ENCODE data around the gene IZUMO2. TPM values are rescaled to one million over a fixed set of nuclear protein-coding genes. Genes with fewer than 3 reads are reported as not detected.

IZUMO2 gene
- not detected for total RNA-seq
- polyA plus RNA-seq (ENCODE audit: insufficient read length in 6 of 6) = 1 to 10 TPM in 5 of 6 donors, under 1 TPM in 1; 0.82 to 1.8 (median 1.1) TPM
- long read RNA-seq, donor 1 = 0 reads
- long read RNA-seq, donor 2 = 0 reads
- long read RNA-seq, donor 3 = 0 reads
- long read RNA-seq, donor 4, partial matches to known transcripts = 0 of 2 reads
- long read RNA-seq, donor 4, other reads (novel, unspliced or antisense) = 2 of 2 reads
- long read RNA-seq, donor 5 = 0 reads
- long read RNA-seq, donor 6 = 0 reads
- long read RNA-seq, donor 7 = 0 reads
- long read RNA-seq, donor 8 = 0 reads
- long read RNA-seq, donor 9 = 0 reads
- long read RNA-seq, donor 10 = 0 reads
- long read RNA-seq, donor 11 = 0 reads
- long read RNA-seq, donor 12, partial matches to known transcripts = 32 of 32 reads
- long read RNA-seq, donor 12, other reads (novel, unspliced or antisense) = 0 of 32 reads

- no peaks in the 10 kb centered on the region for H3K4me1 ChIP-seq
- H3K27ac ChIP-seq = no peak within 1 kb of the TSS
- intact Hi-C loops (cut with DNase I) = no loop called here
- no peaks in the 10 kb centered on the region for H3K36me3 ChIP-seq
- TF ChIP-seq, protein P1, sequence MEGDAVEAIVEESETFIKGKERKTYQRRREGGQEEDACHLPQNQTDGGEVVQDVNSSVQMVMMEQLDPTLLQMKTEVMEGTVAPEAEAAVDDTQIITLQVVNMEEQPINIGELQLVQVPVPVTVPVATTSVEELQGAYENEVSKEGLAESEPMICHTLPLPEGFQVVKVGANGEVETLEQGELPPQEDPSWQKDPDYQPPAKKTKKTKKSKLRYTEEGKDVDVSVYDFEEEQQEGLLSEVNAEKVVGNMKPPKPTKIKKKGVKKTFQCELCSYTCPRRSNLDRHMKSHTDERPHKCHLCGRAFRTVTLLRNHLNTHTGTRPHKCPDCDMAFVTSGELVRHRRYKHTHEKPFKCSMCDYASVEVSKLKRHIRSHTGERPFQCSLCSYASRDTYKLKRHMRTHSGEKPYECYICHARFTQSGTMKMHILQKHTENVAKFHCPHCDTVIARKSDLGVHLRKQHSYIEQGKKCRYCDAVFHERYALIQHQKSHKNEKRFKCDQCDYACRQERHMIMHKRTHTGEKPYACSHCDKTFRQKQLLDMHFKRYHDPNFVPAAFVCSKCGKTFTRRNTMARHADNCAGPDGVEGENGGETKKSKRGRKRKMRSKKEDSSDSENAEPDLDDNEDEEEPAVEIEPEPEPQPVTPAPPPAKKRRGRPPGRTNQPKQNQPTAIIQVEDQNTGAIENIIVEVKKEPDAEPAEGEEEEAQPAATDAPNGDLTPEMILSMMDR (IDR thresholded peaks at IDR 0.05) = no peak
- H3K4me3 ChIP-seq = no peak within 1 kb of the TSS
- ATAC-seq = no peak
- peaks cover 0 to 9% of the 10 kb centered on the region in 2 donors for H3K9me3 ChIP-seq
- peaks cover 0 to 22% of the 10 kb centered on the region in 2 donors for H3K27me3 ChIP-seq
- peak in 1 of 4 donors; percentile 46 for DNase-seq
Measured at GRCh38 chr19:50162988-50163387, at the start of gene IZUMO2. TSS of gene IZUMO2 (minus strand) at chr19:50163281. CDS start at chr19:50163194, 87 bp downstream.

- peaks cover 0 to 3% of the 10 kb centered on the region in 2 donors for H3K9me3 ChIP-seq
- H3K4me3 ChIP-seq = no peak overlapping the region
- ATAC-seq (no peak), DNase-seq (no peak)
- H3K4me1 ChIP-seq = no peaks in the 10 kb centered on the region
- peaks cover 0 to 20% of the 10 kb centered on the region in 2 donors for H3K27me3 ChIP-seq
- no peak overlapping the region for H3K27ac ChIP-seq
- TF ChIP-seq, protein P1 (IDR thresholded peaks at IDR 0.05) = no peak
- intact Hi-C loops (cut with DNase I) = no loop called here
- peaks cover 0 to 12% of the 10 kb centered on the region in 2 donors for H3K36me3 ChIP-seq
Measured at GRCh38 chr19:50210425-50210824, 47.3 kb upstream of the IZUMO2 start.

DNA sequence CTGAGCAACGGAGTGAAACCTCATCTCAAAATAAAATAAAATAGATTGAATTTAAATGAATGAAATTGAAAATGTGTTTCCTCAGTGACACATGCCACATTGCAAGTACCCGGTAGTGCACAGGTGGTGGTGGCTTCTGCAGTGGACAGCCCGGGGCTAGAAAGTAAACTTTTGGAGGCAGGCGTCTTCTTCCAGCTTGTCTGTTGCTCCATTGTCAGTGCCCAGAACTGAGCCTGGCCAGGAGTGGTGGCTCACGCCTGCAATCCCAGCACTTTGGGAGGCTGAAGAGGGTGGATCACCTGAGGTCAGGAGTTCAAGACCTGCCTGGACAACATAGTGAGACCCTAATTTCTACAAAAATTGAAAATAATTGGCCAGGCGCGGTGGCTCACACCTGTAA, 46.0 kb upstream of the IZUMO2 start:
- Histone ChIP-seq H3K4me3 (no peak overlapping the region), H3K36me3 (peaks cover 0 to 12% of the 10 kb centered on the region in 2 donors), H3K27me3 (peaks cover 4 to 24% of the 10 kb centered on the region in 2 donors), H3K27ac (no peak overlapping the region), H3K9me3 (peaks cover 0 to 3% of the 10 kb centered on the region in 2 donors), H3K4me1 (no peaks in the 10 kb centered on the region)
- no peak for ATAC-seq
- no peak for DNase-seq
- TF ChIP-seq, protein P1 (IDR thresholded peaks at IDR 0.05) = no peak
- intact Hi-C loops (cut with DNase I) = no loop called here

- DNase-seq (no peak), ATAC-seq (no peak)
- peaks cover 0 to 12% of the 10 kb centered on the region in 2 donors for H3K36me3 ChIP-seq
- H3K27me3 ChIP-seq = peaks cover 14 to 38% of the 10 kb centered on the region in 2 donors
- TF ChIP-seq, protein P1 (IDR thresholded peaks at IDR 0.05) = no peak
- H3K27ac ChIP-seq = no peak overlapping the region
- H3K9me3 ChIP-seq = peaks cover 0 to 3% of the 10 kb centered on the region in 2 donors
- no peak overlapping the region for H3K4me3 ChIP-seq
- H3K4me1 ChIP-seq = no peaks in the 10 kb centered on the region
- intact Hi-C loops (cut with DNase I) = no loop called here
Measured at GRCh38 chr19:50207730-50208129, 44.6 kb upstream of the IZUMO2 start.

DNA sequence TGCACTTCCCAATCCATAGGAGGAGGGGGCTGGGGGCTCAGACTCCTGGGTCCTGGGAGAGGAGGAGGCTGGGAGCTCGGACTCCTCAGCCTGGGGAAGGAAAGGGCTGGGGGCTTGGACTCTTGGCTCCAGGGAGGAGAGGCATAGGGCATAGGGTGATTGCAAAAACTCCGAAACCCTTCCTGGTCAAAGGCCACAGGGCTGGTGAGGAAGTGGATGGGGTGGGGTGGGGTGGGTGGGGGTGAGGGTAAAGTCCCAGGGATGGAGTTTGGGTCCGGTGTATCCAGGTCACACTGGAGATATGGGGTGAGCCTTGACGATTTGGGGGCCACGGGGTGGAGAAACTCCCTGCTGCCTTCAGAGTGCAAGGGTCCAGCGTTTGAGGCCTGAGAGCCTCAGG, 43.1 kb upstream of the IZUMO2 start:
- DNase-seq = no peak
- H3K4me1 ChIP-seq = no peaks in the 10 kb centered on the region
- TF ChIP-seq, protein P1 (IDR thresholded peaks at IDR 0.05) = no peak
- peaks cover 14 to 54% of the 10 kb centered on the region in 2 donors for H3K27me3 ChIP-seq
- peak overlapping the region; percentile 29 to 39 for H3K4me3 ChIP-seq
- no peak for ATAC-seq
- peaks cover 0 to 9% of the 10 kb centered on the region in 2 donors for H3K36me3 ChIP-seq
- H3K27ac ChIP-seq = peak overlapping the region in 1 of 2 donors; percentile 81
- intact Hi-C loops (cut with DNase I) = no loop called here
- no peaks in the 10 kb centered on the region for H3K9me3 ChIP-seq
